IMR-90 (cell line): Measurements from ENCODE around the gene ORAI3.

Source experiments
- NFE2L2 ChIP-seq: fragments of 150-350 bp; IDR thresholded peaks from 2 replicates; pipeline ENCODE4 v1.6.1; 2016; ENCODE audit warnings: low read depth, mild to moderate bottlenecking, low read length
- POLR2A ChIP-seq: IDR thresholded peaks from 2 replicates; pipeline ENCODE4 v1.6.1; 2012; ENCODE audit warnings: mild to moderate bottlenecking, low read depth, low read length
- RAD21 ChIP-seq: IDR thresholded peaks from 2 replicates; pipeline ENCODE4 v1.6.1; 2012; ENCODE audit warnings: low read length, improper control_type of control experiment
- RCOR1 ChIP-seq: IDR thresholded peaks from 2 replicates; pipeline ENCODE4 v1.6.1; 2012; ENCODE audit warnings: mild to moderate bottlenecking, low read length, improper control_type of control experiment; ENCODE audit not compliant: insufficient replicate concordance
- TF ChIP-seq, protein P1 (sequence below): conservative IDR thresholded peaks from 2 replicates; pipeline ENCODE4 v1.5.1; 2012; ENCODE audit warnings: mild to moderate bottlenecking, low read depth, low read length, improper control_type of control experiment
- TF ChIP-seq, protein P2 (sequence below): fragments of 150-350 bp; IDR thresholded peaks from 2 replicates; pipeline ENCODE4 v1.6.1; 2017; ENCODE audit warnings: mild to moderate bottlenecking, antibody characterized with exemption, low read length, low read depth

DNA sequence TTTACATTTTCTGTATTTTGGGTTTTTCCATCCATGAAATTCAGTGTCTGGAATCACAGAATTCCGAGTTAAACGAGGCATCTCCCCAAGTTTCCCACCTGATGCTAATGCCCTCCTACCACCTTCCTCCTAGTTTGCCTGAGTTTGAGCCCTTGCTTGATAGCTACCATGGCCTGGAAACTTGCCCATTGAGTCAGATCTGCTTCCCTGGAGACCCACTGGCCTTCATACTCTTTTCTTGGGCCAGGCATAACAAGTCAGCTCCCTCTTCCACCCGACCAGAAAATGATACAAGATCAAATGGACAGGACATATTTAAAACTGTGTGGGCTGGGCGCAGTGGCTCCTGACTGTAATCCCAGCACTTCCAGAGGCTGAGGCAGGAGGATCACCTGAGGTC lies 18.9 kb downstream of the ORAI3 start:
- TF ChIP-seq, protein P1, sequence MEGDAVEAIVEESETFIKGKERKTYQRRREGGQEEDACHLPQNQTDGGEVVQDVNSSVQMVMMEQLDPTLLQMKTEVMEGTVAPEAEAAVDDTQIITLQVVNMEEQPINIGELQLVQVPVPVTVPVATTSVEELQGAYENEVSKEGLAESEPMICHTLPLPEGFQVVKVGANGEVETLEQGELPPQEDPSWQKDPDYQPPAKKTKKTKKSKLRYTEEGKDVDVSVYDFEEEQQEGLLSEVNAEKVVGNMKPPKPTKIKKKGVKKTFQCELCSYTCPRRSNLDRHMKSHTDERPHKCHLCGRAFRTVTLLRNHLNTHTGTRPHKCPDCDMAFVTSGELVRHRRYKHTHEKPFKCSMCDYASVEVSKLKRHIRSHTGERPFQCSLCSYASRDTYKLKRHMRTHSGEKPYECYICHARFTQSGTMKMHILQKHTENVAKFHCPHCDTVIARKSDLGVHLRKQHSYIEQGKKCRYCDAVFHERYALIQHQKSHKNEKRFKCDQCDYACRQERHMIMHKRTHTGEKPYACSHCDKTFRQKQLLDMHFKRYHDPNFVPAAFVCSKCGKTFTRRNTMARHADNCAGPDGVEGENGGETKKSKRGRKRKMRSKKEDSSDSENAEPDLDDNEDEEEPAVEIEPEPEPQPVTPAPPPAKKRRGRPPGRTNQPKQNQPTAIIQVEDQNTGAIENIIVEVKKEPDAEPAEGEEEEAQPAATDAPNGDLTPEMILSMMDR: no peak
- TF ChIP-seq POLR2A: no peak
- TF ChIP-seq RAD21: no peak
- TF ChIP-seq, protein P2, sequence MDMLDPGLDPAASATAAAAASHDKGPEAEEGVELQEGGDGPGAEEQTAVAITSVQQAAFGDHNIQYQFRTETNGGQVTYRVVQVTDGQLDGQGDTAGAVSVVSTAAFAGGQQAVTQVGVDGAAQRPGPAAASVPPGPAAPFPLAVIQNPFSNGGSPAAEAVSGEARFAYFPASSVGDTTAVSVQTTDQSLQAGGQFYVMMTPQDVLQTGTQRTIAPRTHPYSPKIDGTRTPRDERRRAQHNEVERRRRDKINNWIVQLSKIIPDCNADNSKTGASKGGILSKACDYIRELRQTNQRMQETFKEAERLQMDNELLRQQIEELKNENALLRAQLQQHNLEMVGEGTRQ: no peak
- no peak for TF ChIP-seq NFE2L2
- no peak for TF ChIP-seq RCOR1
